ENCODE results near the gene GRIN2A. TPM values are rescaled to one million over a fixed set of nuclear protein-coding genes. Genes with fewer than 3 reads are reported as not detected.

The GRIN2A gene
- polyA plus RNA-seq, 1 experiment, result not detected

DNA sequence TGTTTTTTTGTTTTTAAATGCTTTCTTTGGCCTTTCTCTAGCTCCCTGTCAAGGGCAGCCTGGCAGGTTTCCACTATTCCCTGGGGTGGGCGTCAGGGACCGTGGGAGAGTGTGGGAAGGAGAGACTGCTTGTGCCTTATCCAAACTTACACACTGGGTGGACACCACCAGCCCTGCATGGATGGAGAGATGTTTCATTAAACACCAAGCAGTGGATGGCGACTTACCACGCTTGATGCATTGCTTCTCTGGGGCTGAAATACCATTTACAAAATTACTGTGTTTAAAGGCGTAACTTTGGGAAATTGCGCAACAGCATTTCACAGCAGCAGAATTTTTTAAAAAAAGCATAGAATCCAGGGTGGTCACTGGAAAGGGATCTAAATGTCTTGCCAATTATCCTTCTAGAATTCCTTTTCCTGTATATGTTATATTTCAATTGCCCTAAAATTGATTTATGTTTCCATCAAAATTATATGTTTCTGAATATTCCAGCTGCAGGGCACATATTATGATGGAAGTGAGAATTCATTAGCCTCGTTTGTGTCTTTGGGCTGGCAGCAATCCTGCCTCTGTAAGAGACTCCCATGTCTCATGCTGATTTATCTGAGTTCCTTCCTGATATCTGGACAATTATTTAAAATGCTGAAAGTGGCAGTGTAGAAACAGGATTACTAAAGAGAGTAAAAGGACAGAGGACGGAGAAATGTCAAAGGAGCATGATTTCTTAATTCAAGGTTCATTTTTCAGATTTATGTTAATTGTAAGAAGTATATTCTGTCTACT lies 247.3 kb downstream of the GRIN2A start:
- POLR2A ChIA-PET, result no interaction called here
- no peak for DNase-seq (ENCODE audit: low read depth)
- CTCF ChIA-PET, result no interaction called here
- no peak for TF ChIP-seq CTCF (IDR thresholded peaks at IDR 0.05; ENCODE audit: insufficient read depth, low read depth, low read length)
- H3K27me3 ChIP-seq (ENCODE audit: control insufficient read depth, insufficient read depth, low read length), result no peaks in the 10 kb centered on the region
- H3K36me3 ChIP-seq (ENCODE audit: control insufficient read depth, insufficient read depth, low read length), result no peaks in the 10 kb centered on the region
- H3K4me3 ChIP-seq (ENCODE audit: low read depth, low read length), result no peak overlapping the region

DNA sequence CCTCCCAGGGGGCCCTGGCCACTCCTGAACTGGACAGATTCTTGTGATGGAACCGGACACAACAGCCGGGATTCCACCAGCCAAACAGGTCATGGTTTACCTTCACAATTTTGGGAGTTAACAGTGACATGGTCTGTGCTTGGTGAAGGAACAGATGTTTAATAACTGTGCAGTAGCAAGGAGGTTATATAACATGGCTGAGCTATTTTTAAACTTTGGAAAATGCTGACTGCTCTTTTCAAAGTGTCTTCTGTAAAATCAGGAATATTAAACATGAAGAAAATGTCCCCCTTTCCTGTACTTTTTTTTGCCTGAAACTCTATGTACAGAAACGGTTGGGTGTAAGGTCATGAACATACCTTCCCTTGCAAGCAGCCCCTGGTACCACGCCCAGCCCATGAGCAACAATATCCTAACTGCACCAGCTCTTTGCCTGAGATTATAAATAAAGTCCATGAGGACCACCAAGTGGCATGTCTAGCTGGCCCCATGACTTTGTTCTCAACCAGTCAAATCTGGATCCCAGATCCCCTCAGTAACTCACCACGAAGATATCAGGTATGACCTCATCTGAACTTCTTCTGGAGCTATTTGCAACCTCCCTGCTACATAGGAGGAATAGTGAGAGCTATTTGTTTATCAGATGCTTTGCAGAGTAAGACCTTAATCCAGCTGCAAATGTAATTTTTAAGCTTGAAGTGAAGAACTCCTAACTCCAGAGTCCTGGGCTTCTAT lies 249.1 kb downstream of the GRIN2A start:
- ChIA-PET CTCF (interaction anchor here (0.5 kb wide), 1 partner anchor 283 kb away, joined by 3 read pairs; no protein-coding TSS in a partner anchor), POLR2A (no interaction called here)
- DNase-seq (ENCODE audit: low read depth), result no peak
- H3K4me3 ChIP-seq (ENCODE audit: low read depth, low read length), result no peak overlapping the region
- no peaks in the 10 kb centered on the region for H3K36me3 ChIP-seq (ENCODE audit: control insufficient read depth, insufficient read depth, low read length)
- no peak for TF ChIP-seq CTCF (IDR thresholded peaks at IDR 0.05; ENCODE audit: insufficient read depth, low read depth, low read length)
- H3K27me3 ChIP-seq (ENCODE audit: control insufficient read depth, insufficient read depth, low read length), result no peaks in the 10 kb centered on the region

- no peak for TF ChIP-seq CTCF (IDR thresholded peaks at IDR 0.05; ENCODE audit: insufficient read depth, low read depth, low read length)
- ChIA-PET POLR2A (no interaction called here), CTCF (no interaction called here)
- no peak for DNase-seq (ENCODE audit: low read depth)
- no peak overlapping the region for H3K4me3 ChIP-seq (ENCODE audit: low read depth, low read length)
- no peaks in the 10 kb centered on the region for H3K27me3 ChIP-seq (ENCODE audit: control insufficient read depth, insufficient read depth, low read length)
- no peaks in the 10 kb centered on the region for H3K36me3 ChIP-seq (ENCODE audit: control insufficient read depth, insufficient read depth, low read length)
These were observed 250.2 kb downstream of the GRIN2A start for GRCh38 chr16:9932000-9932399.

- TF ChIP-seq CTCF (IDR thresholded peaks at IDR 0.05; ENCODE audit: insufficient read depth, low read depth, low read length), result no peak
- DNase-seq (ENCODE audit: low read depth), result no peak
- H3K4me3 ChIP-seq (ENCODE audit: low read depth, low read length), result no peak overlapping the region
- POLR2A ChIA-PET, result no interaction called here
- H3K27me3 ChIP-seq (ENCODE audit: control insufficient read depth, insufficient read depth, low read length), result no peaks in the 10 kb centered on the region
- CTCF ChIA-PET, result no interaction called here
- H3K36me3 ChIP-seq (ENCODE audit: control insufficient read depth, insufficient read depth, low read length), result no peaks in the 10 kb centered on the region
These were observed 252.4 kb downstream of the GRIN2A start for GRCh38 chr16:9929836-9930235.

- ChIA-PET CTCF (no interaction called here), POLR2A (no interaction called here)
- TF ChIP-seq CTCF (IDR thresholded peaks at IDR 0.05; ENCODE audit: insufficient read depth, low read depth, low read length), result no peak
- Histone ChIP-seq H3K4me3 (ENCODE audit: low read depth, low read length) (no peak overlapping the region), H3K27me3 (ENCODE audit: control insufficient read depth, insufficient read depth, low read length) (no peaks in the 10 kb centered on the region), H3K36me3 (ENCODE audit: control insufficient read depth, insufficient read depth, low read length) (no peaks in the 10 kb centered on the region)
- DNase-seq (ENCODE audit: low read depth), result no peak
These were observed 252.9 kb downstream of the GRIN2A start for GRCh38 chr16:9929313-9929712.
